ENCODE results near the gene ZFYVE19. TPM values are rescaled to one million over a fixed set of nuclear protein-coding genes. Genes with fewer than 3 reads are reported as not detected.
A peak's percentile ranks its signal among the peaks of the same experiment; 100 is the strongest.

The ZFYVE19 gene
- total and polyA plus RNA-seq, 2 donors from 2014 or later: 18.7 to 37.5 TPM

DNA sequence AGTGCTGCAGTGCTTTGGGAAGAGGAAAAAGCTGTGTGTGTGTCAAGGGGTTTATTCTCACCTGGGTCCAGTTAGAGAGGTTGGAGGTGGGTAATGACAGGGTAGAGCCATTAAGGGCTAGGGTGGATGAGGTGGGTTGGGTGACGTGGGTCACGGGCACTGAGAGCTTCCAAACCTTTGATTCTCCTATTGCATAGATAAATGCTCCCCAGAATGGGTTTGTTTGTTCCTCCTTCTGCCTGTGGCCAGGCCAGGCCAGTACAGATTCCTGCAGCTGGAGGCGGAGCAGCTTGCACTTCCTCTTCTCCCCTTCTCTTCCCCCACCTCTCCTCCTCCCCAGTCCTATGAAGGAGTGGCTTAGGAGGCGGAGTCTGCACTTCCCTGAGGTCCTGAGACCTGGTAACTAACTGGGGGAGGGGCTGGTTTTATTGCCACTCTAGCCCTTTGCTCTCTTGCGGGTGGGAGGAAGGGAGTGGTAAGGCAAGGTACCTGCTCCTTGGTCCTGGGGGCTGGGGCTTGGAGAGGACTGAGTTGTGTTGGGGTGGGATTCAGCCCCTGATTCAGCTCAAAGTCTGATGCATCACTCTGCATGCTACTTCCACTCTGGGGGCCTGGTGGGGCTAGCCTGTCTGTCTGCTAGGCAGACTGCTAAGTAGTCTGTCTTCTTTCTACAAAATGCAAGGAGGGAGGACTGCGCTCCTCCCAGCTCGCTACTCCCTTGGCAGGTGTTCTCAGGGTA, 40.5 kb downstream of the ZFYVE19 start:
- Histone ChIP-seq H3K27me3 (ENCODE audit: control insufficient read depth, insufficient read depth, low read length) (no peaks in the 10 kb centered on the region), H3K4me3 (ENCODE audit: low read length in 3 of 3) (peak overlapping the region; percentile 3 to 67 (median 36)), H3K4me1 (ENCODE audit: control insufficient read depth in 2 of 3, insufficient read depth in 2 of 3, low read depth in 1 of 3, low read length in 3 of 3) (peaks cover 2 to 32% (median 26%) of the 10 kb centered on the region in 3 donors), H3K9ac (ENCODE audit: low read length in 3 of 3) (peak overlapping the region in 1 of 3 donors; percentile 82), H3K27ac (ENCODE audit: low read depth in 2 of 2, low read length in 2 of 2) (peak overlapping the region; percentile 89 to 93), H3K9me3 (ENCODE audit: control insufficient read depth in 2 of 3, insufficient read depth in 1 of 3, low read length in 3 of 3) (no peaks in the 10 kb centered on the region), H3K36me3 (ENCODE audit: control insufficient read depth in 2 of 3, insufficient read depth in 3 of 3, low read length in 3 of 3) (peaks cover 0 to 2% (median 0%) of the 10 kb centered on the region in 3 donors)
- DNase-seq: peak; percentile 86 to 96 (median 91)
- FAIRE-seq: no peak
- TF ChIP-seq, protein P1, sequence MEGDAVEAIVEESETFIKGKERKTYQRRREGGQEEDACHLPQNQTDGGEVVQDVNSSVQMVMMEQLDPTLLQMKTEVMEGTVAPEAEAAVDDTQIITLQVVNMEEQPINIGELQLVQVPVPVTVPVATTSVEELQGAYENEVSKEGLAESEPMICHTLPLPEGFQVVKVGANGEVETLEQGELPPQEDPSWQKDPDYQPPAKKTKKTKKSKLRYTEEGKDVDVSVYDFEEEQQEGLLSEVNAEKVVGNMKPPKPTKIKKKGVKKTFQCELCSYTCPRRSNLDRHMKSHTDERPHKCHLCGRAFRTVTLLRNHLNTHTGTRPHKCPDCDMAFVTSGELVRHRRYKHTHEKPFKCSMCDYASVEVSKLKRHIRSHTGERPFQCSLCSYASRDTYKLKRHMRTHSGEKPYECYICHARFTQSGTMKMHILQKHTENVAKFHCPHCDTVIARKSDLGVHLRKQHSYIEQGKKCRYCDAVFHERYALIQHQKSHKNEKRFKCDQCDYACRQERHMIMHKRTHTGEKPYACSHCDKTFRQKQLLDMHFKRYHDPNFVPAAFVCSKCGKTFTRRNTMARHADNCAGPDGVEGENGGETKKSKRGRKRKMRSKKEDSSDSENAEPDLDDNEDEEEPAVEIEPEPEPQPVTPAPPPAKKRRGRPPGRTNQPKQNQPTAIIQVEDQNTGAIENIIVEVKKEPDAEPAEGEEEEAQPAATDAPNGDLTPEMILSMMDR (IDR thresholded peaks at IDR 0.05; ENCODE audit: borderline replicate concordance, extremely low read depth, insufficient read depth): no peak
- intact Hi-C loops (cut with DNase I): no loop called here

DNA sequence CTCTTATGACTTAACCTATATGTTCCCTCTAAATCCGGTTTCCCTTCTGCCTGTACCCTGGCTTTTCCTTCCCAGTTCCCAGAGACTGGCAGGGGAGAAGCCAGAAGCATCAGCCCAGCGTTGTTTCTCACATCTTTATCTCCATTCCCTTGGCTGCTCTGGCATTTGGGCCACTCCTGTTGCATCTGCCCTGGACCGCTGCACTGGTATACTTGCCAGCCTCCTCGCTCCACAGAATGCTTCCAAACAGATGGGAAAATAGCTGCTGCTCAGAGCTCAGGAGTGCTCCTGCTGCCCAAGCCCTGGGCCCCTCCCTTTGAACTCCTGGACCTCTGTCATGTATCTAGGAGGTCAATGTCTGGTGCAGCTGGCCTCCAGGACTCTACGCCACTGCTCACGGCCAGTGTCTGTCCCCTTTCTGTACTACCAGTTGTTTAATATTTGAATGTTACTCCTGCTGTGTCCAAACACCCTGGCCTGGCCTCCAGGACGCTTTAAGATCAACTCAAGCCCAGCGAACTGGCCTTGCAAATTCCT, 43.8 kb downstream of the ZFYVE19 start:
- H3K4me1 ChIP-seq (ENCODE audit: control insufficient read depth in 2 of 3, insufficient read depth in 2 of 3, low read depth in 1 of 3, low read length in 3 of 3): peaks cover 2 to 18% (median 18%) of the 10 kb centered on the region in 3 donors
- no peaks in the 10 kb centered on the region for H3K27me3 ChIP-seq (ENCODE audit: control insufficient read depth, insufficient read depth, low read length)
- peaks cover 0 to 22% (median 12%) of the 10 kb centered on the region in 3 donors for H3K36me3 ChIP-seq (ENCODE audit: control insufficient read depth in 2 of 3, insufficient read depth in 3 of 3, low read length in 3 of 3)
- H3K4me3 ChIP-seq (ENCODE audit: low read length in 3 of 3): no peak overlapping the region
- no peak overlapping the region for H3K27ac ChIP-seq (ENCODE audit: low read depth in 2 of 2, low read length in 2 of 2)
- no peaks in the 10 kb centered on the region for H3K9me3 ChIP-seq (ENCODE audit: control insufficient read depth in 2 of 3, insufficient read depth in 1 of 3, low read length in 3 of 3)
- FAIRE-seq (no peak), DNase-seq (peak in 1 of 5 donors; percentile 25)
- TF ChIP-seq, protein P1 (IDR thresholded peaks at IDR 0.05; ENCODE audit: borderline replicate concordance, extremely low read depth, insufficient read depth): no peak
- H3K9ac ChIP-seq (ENCODE audit: low read length in 3 of 3): no peak overlapping the region
- intact Hi-C loops (cut with DNase I): no loop called here

DNA sequence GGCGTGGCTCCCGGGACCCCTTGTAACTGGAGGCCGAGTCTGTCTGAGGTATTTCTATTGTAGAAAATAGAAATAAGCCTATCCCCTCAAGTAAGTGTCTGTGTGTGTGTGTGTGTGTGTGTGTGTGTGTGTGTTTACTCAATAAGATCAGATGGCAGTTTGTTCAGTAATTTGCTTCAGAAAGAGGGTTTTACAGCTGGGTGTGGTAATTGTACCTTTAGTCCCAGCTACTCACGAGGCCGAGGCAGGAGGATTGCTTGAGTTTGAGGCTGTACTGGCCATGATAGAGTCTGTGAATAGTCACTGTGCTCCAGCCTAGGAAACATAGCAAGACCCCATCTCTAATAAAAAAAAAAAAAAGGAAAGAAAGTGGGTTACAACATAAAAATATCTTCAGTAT, 45.6 kb downstream of the ZFYVE19 start:
- H3K36me3 ChIP-seq (ENCODE audit: control insufficient read depth in 2 of 3, insufficient read depth in 3 of 3, low read length in 3 of 3): peaks cover 0 to 34% (median 19%) of the 10 kb centered on the region in 3 donors
- DNase-seq (peak in 1 of 5 donors; percentile 0), FAIRE-seq (no peak)
- TF ChIP-seq, protein P1 (IDR thresholded peaks at IDR 0.05; ENCODE audit: borderline replicate concordance, extremely low read depth, insufficient read depth): no peak
- no peak overlapping the region for H3K4me3 ChIP-seq (ENCODE audit: low read length in 3 of 3)
- no peak overlapping the region for H3K9ac ChIP-seq (ENCODE audit: low read length in 3 of 3)
- peaks cover 0 to 5% (median 3%) of the 10 kb centered on the region in 3 donors for H3K4me1 ChIP-seq (ENCODE audit: control insufficient read depth in 2 of 3, insufficient read depth in 2 of 3, low read depth in 1 of 3, low read length in 3 of 3)
- no peak overlapping the region for H3K27ac ChIP-seq (ENCODE audit: low read depth in 2 of 2, low read length in 2 of 2)
- no peaks in the 10 kb centered on the region for H3K9me3 ChIP-seq (ENCODE audit: control insufficient read depth in 2 of 3, insufficient read depth in 1 of 3, low read length in 3 of 3)
- no peaks in the 10 kb centered on the region for H3K27me3 ChIP-seq (ENCODE audit: control insufficient read depth, insufficient read depth, low read length)
- intact Hi-C loops (cut with DNase I): no loop called here

Measured in kidney (tissue), 14 donors.